HG03432 (cell line): ENCODE results near the gene PI16.
A peak's percentile ranks its signal among the peaks of the same experiment; 100 is the strongest.

ENCODE experiments used
- ATAC-seq: cut with Tn5 transposase; IDR thresholded peaks from one replicate; pipeline ENCODE4 v1.9.1; 2021; ENCODE audit warnings: mild to moderate bottlenecking, moderate library complexity; ENCODE audit not compliant: unreplicated experiment

PI16 gene

GRCh38 chr6:36997811-36998722, 43.5 kb downstream of the PI16 start:
- ATAC-seq = no peak

DNA sequence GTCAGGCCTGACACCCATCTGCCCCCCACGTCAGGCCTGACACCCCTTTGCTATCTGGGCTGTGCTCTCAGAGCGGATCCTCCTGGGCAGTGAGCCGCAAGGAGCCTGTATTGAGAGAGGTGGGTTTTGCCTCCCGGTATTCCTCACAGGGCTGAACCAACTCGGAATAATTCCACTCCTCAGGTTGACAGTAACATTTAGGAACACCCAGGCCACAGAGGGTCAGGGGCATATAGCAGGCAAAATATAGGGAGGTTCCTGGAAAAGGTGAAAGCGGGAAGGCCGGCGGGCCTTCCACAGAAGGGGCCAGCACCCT, 44.1 kb downstream of the PI16 start:
- no peak for ATAC-seq

GRCh38 chr6:36999061-36999750, 44.7 kb downstream of the PI16 start:
- ATAC-seq = no peak

DNA sequence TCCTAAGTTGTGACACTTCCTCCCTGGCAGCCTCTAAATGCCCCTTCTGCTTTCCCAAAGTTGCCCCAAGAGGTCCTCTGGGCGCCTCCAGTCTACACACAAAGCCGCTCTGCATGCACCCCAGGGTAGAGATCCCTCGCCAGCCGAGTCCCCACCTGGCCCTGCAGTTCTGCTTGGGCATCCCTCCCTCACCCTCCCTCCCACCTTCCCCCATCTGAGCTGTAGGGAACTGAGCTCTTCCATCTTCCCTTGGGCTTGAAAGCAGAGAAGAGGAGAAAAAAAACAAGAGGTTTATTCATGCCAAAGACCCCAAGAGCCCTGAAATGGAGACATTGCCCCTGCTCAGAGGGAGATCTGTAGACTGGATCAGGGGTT, 45.2 kb downstream of the PI16 start:
- ATAC-seq = no peak

DNA sequence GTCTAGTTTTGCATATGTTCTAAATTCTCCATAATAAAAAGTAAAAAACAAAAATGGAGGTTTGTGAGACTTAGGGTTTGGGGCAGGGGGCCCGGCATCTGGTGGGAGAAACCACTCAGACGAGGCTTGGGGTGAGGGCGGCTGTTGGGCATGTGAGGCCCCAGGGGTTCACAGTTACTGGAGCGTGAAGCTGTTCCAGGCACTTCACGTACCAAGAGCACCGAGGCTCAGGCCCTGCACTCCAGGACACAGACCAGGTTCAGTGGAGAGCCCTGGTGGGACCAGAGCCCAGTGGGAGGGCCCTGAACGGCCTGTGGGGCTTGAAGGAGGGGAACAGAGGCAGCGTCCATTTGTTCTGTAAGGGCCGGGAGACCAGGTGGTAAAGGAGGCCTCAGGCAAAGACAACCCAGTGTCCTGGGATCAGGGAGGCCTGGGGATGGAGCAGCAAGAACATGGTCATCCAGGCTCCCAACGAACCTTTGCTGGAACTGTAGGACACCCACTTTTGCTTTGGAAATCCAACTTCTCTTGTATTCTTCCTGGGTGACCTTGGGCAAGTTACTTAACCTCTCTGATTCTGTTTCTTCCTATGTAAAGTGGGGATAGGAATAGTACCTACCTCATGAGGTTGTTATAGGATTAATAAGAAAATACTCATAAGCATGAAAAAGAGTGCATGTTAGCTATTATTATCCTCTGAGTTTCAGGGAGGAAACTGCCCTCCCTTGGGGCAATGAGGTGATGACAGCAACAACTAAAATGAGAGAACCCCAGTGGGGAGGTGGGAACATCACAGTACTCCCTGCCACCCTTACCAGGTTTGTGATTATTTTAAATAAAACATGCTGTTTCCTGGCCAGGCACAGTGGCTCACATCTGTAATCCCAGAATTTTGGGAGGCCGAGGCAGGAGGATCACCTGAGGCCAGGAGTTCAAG, 49.8 kb downstream of the PI16 start:
- peak; percentile 34 for ATAC-seq

DNA sequence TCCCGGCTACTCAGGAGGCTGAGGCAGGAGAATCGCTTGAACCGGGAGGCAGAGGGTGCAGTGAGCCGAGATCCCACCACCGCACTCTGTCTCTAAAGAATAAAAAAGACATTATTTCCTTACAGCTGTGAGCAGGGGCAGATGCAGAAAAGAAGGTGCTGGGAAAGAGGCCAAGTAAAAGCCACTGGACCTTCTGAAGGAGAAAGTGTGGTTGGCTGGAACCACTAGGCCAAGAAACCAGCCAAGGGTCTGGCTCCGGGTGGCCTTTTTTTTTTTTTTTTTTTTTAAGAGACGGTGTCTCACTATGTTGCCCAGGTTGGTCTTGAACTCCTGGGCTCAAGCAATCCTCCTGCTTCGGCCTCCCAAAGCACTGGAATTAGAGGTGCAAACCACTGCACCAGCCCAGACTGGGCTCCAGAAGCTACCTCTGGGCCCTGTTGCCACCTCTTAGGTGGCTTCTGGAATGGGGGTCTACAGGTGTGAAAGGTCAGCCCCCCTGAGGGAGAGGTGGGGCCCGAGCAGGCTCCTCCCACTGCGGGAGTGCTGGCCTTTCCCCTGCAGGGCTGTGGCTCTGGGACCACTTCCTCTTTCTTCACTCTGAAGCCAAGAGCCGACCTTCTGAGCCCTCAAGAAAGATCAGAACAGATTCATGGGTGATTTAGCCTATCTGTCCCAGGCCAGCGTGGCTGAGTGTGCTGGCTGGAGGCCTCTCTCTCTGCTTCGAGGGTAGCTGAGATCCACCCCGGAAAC, 50.7 kb downstream of the PI16 start, which contains the start of gene FGD2:
Gene FGD2, plus strand, starts transcription at position 595 of the 750 bp plus-strand sequence. CDS start 163 bp downstream, outside the sequence.
- peak; percentile 65 for ATAC-seq

DNA sequence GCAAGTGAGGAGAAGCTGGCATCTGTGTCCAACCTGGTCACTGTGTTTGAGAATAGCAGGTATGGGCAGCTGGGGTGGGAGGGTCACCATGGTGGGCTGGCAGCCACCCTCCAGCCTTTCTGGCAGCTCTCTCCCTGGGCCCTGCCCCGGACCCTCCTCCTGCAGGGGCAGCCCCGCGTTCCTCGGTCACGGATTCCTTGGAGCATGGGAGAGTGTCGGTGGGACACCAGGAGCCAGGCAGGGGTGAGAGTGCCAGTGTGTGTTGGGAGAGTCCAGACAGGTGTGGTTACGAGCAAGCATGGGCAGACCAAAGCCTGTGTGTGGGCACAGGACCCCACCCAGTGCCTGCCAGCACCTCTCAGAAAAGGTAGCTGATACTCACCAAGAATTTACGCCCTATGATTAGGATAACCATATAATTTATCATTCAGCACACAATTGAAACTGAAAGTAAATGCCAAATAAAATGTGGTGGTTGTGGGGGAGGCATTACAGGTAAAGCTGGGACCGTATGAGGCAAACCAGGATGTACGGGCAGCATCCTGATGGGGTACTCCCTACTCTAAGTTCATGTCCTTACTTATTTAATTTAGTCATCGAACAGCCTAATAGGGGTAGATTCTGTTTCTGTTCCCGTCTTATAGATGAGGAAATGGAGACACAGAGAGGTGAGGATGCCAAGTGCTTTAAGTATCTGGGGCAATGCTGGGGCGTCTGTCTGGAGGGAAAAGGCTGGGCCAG, 51.5 kb downstream of the PI16 start:
- ATAC-seq = peak; percentile 5

DNA sequence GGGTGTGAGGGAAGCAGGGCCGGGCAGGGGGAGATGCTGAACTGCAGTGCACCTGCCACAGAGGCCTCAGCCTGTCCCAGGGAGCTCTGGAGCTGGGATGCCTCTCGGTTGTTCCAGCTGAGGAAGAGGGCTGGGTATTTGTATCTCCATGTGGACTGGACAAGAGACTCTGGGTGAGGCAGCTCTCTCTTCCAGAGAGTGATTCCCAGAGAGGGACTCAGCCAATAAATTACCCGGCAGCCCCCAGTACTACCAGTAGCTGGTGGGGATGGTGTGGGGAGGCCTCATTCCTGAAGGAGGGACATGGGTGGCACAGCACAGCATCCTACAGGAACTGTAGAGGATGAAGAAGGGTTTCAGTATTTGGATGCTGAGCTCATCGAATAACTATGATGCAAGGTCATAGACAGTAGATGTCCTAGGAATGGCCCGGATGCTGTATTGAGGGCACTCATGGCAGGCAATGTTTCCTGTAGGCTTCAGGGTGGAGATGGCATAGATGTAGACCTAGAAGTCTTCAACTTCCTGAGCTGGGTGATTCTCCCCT, 52.3 kb downstream of the PI16 start:
- ATAC-seq = no peak

DNA sequence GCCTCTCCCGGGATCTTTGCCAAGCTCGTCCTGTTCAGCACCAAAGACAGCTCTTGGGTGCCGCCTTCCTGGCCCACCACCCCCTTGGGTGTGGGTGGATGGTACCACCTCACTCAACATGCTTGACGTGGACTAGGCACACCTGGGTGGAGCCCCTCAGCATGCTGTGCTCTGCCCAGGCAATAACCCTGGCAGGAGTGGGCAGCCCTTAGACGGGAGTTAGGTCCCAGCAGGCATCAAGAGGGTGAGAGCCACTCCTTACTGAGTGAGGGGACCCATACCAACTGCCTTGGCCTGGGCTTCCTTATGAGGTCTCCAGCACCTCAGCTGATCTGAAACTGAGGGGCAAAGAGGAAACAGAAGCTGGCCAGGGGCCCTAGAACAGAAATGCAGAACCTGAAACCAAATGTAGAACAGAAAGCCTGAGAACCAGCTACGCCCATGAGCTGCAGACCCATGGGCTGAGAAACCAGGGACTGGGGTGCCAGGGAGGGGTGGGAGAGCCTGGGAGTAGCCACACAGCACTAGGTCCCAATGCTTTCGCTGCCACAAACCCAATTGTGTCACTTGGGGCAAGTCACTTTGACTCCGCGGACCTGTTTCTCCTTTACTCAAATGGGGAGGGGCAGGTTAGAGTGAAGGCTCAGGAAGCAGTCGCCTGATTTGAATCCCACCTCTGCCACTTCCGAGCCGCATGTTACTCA, 53.0 kb downstream of the PI16 start:
- ATAC-seq = peak; percentile 29

GRCh38 chr6:37008484-37009465, 54.2 kb downstream of the PI16 start:
- no peak for ATAC-seq

- ATAC-seq = no peak
Observed at GRCh38 chr6:37010402-37010892, 55.9 kb downstream of the PI16 start.

GRCh38 chr6:37011656-37012378, 57.3 kb downstream of the PI16 start:
- no peak for ATAC-seq

- no peak for ATAC-seq
Observed at GRCh38 chr6:37013516-37014491, 59.3 kb downstream of the PI16 start.
